ENCODE measurements around the gene DAB2IP.

- TF ChIP-seq CTCF (IDR thresholded peaks at IDR 0.05): no peak
- no peak for TF ChIP-seq EZH2 (IDR thresholded peaks at IDR 0.05)
These were observed 118.5 kb downstream of the DAB2IP start for GRCh38 chr9:121769939-121770338.

All from neural progenitor cell (in vitro differentiated cells).